Breast epithelium (tissue), 4 donors: ENCODE results near the gene ANKRD10. TPM values are rescaled to one million over a fixed set of nuclear protein-coding genes. Genes with fewer than 3 reads are reported as not detected.
A peak's percentile ranks its signal among the peaks of the same experiment; 100 is the strongest.

Source experiments
- DNase-seq, 2 donors: peaks; one replicate each; pipeline ENCODE4 v3.0.0-alpha.2; 2019; ENCODE audit warnings: low spot score in 2 of 2
- H3K27ac ChIP-seq, 2 donors: fragments of 200-600 bp; sonication (generic) in 1 of 2; one replicate each; pipeline ENCODE4 v1.5.1; 2016 to 2019; ENCODE audit warnings: mild to moderate bottlenecking in 1 of 2
- H3K27me3 ChIP-seq, 2 donors: fragments of 200-600 bp; sonication (generic) in 1 of 2; one replicate each; pipeline versions ENCODE4 v1.5.1 to v1.6.0; 2017 to 2019; ENCODE audit warnings: control low read depth in 1 of 2, mild to moderate bottlenecking in 1 of 2
- H3K36me3 ChIP-seq: fragments of 200-600 bp; one replicate; pipeline ENCODE4 v1.5.1; 2019
- H3K4me1 ChIP-seq, 2 donors: fragments of 200-600 bp; sonication (generic); one replicate each; pipeline ENCODE4 v1.5.1; 2016 to 2019; ENCODE audit warnings: control low read depth in 1 of 2
- H3K4me3 ChIP-seq, 3 donors: fragments of 200-600 bp; sonication (generic); 1 replicate in 2 of 3; 2 replicates in 1 of 3; pipeline ENCODE4 v1.5.1; 2016 to 2019; ENCODE audit warnings: mild to moderate bottlenecking in 3 of 3, moderate library complexity in 2 of 3
- H3K9me3 ChIP-seq, 2 donors: fragments of 200-600 bp; sonication (generic) in 1 of 2; one replicate each; pipeline ENCODE4 v1.5.1; 2016 to 2019; ENCODE audit warnings: control low read depth in 1 of 2
- CTCF ChIP-seq, 3 donors: fragments of 450-650 bp; IDR thresholded peaks; one replicate each; pipeline ENCODE4 v1.5.1; 2016 to 2017; ENCODE audit warnings: antibody characterized with exemption in 3 of 3, mild to moderate bottlenecking in 3 of 3, moderate library complexity in 3 of 3
- POLR2A ChIP-seq: fragments of 450-650 bp; IDR thresholded peaks from one replicate; pipeline ENCODE4 v1.6.1; 2016; ENCODE audit warnings: antibody characterized with exemption, mild to moderate bottlenecking, moderate library complexity
- POLR2AphosphoS5 ChIP-seq, 3 donors: sonication (generic); formaldehyde crosslinking; IDR thresholded peaks; one replicate each; pipeline ENCODE4 v1.6.1; 2017; ENCODE audit warnings: antibody characterized with exemption in 3 of 3
- intact Hi-C: fragments of 100-400 bp; cut with DNase I; formaldehyde crosslinking; loops from one replicate; pipeline ENCODE4 v1.15.1; 2023; ENCODE audit warnings: low total_unique reads
- total RNA-seq, 3 donors: library from RNA; depleted of rRNA; stranded (reverse); fragments of >200 nt; gene quantifications; one replicate each; pipeline ENCODE4 v1.1.0, GENCODE V29; 2016

Gene ANKRD10
- total RNA-seq, 3 donors from 2014 or later = 133 to 206 (median 193) TPM

GRCh38 chr13:110913322-110914080, 1.4 kb downstream of the ANKRD10 start:
- H3K9me3 ChIP-seq = no peaks in the 10 kb centered on the region
- no peaks in the 10 kb centered on the region for H3K36me3 ChIP-seq
- TF ChIP-seq POLR2AphosphoS5 (IDR thresholded peaks at IDR 0.05) (no peak), POLR2A (no peak), CTCF (IDR thresholded peaks at IDR 0.05) (no peak)
- no peak for DNase-seq
- H3K27me3 ChIP-seq = no peaks in the 10 kb centered on the region
- H3K4me3 ChIP-seq = peak overlapping the region; percentile 92 to 99 (median 96)
- H3K27ac ChIP-seq = peak overlapping the region; percentile 96 to 98
- peaks cover 8 to 28% of the 10 kb centered on the region in 2 donors for H3K4me1 ChIP-seq
- intact Hi-C loops = no loop called here

- peak overlapping the region; percentile 96 to 98 for H3K27ac ChIP-seq
- intact Hi-C loops = no loop called here
- DNase-seq = no peak
- H3K27me3 ChIP-seq = no peaks in the 10 kb centered on the region
- TF ChIP-seq POLR2A = no peak
- TF ChIP-seq POLR2AphosphoS5 (IDR thresholded peaks at IDR 0.05) = no peak
- TF ChIP-seq CTCF (IDR thresholded peaks at IDR 0.05) = no peak
- no peaks in the 10 kb centered on the region for H3K36me3 ChIP-seq
- peaks cover 9 to 29% of the 10 kb centered on the region in 2 donors for H3K4me1 ChIP-seq
- H3K9me3 ChIP-seq = no peaks in the 10 kb centered on the region
- peak overlapping the region; percentile 92 to 99 (median 96) for H3K4me3 ChIP-seq
Measured at GRCh38 chr13:110912651-110913051, 2.2 kb downstream of the ANKRD10 start.

GRCh38 chr13:110911880-110912279, 3.0 kb downstream of the ANKRD10 start:
- DNase-seq = no peak
- no peak for TF ChIP-seq POLR2AphosphoS5 (IDR thresholded peaks at IDR 0.05)
- no peak for TF ChIP-seq CTCF (IDR thresholded peaks at IDR 0.05)
- no peak for TF ChIP-seq POLR2A
- Histone ChIP-seq H3K36me3 (no peaks in the 10 kb centered on the region), H3K4me3 (peak overlapping the region in 1 of 3 donors; percentile 99), H3K4me1 (peaks cover 9 to 29% of the 10 kb centered on the region in 2 donors), H3K27me3 (no peaks in the 10 kb centered on the region), H3K27ac (no peak overlapping the region), H3K9me3 (no peaks in the 10 kb centered on the region)
- intact Hi-C loops = no loop called here

DNA sequence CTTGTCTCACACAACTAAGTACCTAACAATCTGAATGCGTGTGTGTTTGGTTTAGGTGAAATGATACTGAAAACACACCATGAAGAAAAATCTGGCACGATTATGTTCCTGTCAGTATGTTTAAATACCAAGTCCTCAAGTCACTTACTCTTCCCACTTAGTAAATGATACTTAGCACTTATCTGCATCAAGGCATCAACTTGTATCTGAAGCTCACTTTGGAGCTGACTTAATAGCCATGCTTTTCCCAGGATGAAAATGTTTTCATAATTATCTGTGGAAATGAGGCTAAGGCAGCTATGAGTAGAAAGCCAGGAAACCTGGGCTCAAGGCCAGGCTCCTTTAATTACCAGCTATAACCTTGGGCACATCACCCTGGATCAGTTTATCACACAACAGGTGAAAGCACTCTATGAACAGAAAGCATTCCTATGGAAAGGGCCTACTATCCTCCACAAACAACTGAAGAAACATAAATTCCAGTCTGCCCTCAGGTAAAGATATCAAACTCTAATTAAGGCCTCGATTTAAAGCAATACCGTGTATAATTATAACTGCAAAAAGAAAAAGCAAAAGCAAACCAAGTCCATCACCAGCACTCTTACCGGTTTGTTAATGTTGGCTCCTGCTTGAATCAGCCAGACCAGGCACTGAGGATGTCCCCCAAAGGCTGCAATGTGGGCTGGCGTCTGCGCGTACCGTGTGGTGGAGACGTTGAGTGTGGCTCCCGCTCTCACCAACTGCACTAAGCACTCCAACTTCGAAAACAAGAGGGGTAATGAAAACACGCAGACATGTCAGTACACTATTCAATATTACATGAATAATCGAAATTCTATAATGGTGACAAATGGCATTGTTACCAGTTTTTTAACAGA, 4.6 kb downstream of the ANKRD10 start:
- peak overlapping the region in 1 of 2 donors; percentile 83 for H3K27ac ChIP-seq
- no peaks in the 10 kb centered on the region for H3K9me3 ChIP-seq
- DNase-seq = no peak
- H3K4me3 ChIP-seq = no peak overlapping the region
- intact Hi-C loops = no loop called here
- peaks cover 9 to 29% of the 10 kb centered on the region in 2 donors for H3K4me1 ChIP-seq
- H3K36me3 ChIP-seq = no peaks in the 10 kb centered on the region
- TF ChIP-seq CTCF (IDR thresholded peaks at IDR 0.05) (no peak), POLR2A (no peak), POLR2AphosphoS5 (IDR thresholded peaks at IDR 0.05) (no peak)
- H3K27me3 ChIP-seq = no peaks in the 10 kb centered on the region
